Activated naive CD8-positive, alpha-beta T cell treated with anti-CD3 and anti-CD28 coated beads for 36 hours (primary cell): ENCODE measurements around the gene ZNF346. TPM values are rescaled to one million over a fixed set of nuclear protein-coding genes. Genes with fewer than 3 reads are reported as not detected.

Experiments used
- DNase-seq: peaks from one replicate; pipeline ENCODE4 v3.0.0; 2021
- H3K27ac Mint-ChIP-seq: one replicate; pipeline ENCODE4 v1.8.0; 2022; ENCODE audit warnings: mild to moderate bottlenecking, moderate library complexity, mixed read lengths
- H3K27me3 Mint-ChIP-seq: one replicate; pipeline ENCODE4 v1.8.0; 2022; ENCODE audit warnings: mild to moderate bottlenecking, mixed read lengths
- H3K36me3 Mint-ChIP-seq: one replicate; pipeline ENCODE4 v1.8.0; 2021; ENCODE audit warnings: mild to moderate bottlenecking, mixed read lengths
- H3K4me1 Mint-ChIP-seq: one replicate; pipeline ENCODE4 v1.8.0; 2021; ENCODE audit warnings: mixed read lengths
- H3K4me3 Mint-ChIP-seq: one replicate; pipeline ENCODE4 v1.8.0; 2022; ENCODE audit warnings: mild to moderate bottlenecking, moderate library complexity, mixed read lengths
- H3K9me3 Mint-ChIP-seq: one replicate; pipeline ENCODE4 v1.8.0; 2022; ENCODE audit warnings: mixed read lengths
- total RNA-seq, 2 experiments: library from RNA; stranded (reverse); gene quantifications; one replicate each; pipeline ENCODE4 v1.2.3, GENCODE V29; 2021

ZNF346 gene
- total RNA-seq, 2 experiments from 2014 or later, result 16.7 to 18.2 TPM

DNA sequence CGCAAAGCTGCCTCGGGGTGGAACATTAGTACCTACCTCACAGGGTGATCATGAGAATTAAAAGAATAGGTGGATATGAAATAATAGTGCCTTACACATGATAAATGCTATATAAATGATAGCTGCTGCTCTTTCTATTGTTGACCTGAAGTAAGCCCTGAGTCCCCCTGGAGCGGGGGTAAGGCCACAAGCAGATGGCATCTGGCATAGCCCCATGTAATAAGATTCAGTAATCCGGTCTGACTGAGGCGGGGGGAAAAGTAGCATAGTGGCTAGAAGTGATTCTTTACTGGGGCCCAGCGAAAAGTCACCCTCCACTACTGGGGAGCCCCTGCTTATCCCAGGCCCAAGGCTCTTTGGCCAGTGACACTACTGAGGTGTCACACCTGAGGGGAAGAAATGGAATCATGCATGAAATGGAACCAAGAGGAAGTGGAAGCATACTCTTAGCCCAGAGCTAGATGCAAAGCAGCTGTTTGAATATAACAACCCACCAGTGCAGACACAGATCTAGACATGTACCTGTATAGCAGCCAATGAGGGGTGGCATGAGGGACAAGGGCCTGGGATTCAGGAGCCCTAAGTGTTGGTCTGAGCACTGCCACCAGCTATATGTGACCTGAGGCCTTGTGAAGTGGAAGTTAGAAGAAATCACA is 48.2 kb downstream of the ZNF346 start:
- no peaks in the 10 kb centered on the region for H3K9me3 Mint-ChIP-seq
- H3K4me3 Mint-ChIP-seq, result no peak overlapping the region
- no peak for DNase-seq
- no peaks in the 10 kb centered on the region for H3K27me3 Mint-ChIP-seq
- peaks cover 4% of the 10 kb centered on the region for H3K36me3 Mint-ChIP-seq
- H3K27ac Mint-ChIP-seq, result peak overlapping the region; percentile 40
- peaks cover 6% of the 10 kb centered on the region for H3K4me1 Mint-ChIP-seq

GRCh38 chr5:177071666-177072385 is 49.3 kb downstream of the ZNF346 start:
- no peaks in the 10 kb centered on the region for H3K27me3 Mint-ChIP-seq
- H3K4me1 Mint-ChIP-seq, result peaks cover 6% of the 10 kb centered on the region
- H3K36me3 Mint-ChIP-seq, result peaks cover 4% of the 10 kb centered on the region
- no peak overlapping the region for H3K27ac Mint-ChIP-seq
- H3K4me3 Mint-ChIP-seq, result no peak overlapping the region
- peak; percentile 51 for DNase-seq
- no peaks in the 10 kb centered on the region for H3K9me3 Mint-ChIP-seq

DNA sequence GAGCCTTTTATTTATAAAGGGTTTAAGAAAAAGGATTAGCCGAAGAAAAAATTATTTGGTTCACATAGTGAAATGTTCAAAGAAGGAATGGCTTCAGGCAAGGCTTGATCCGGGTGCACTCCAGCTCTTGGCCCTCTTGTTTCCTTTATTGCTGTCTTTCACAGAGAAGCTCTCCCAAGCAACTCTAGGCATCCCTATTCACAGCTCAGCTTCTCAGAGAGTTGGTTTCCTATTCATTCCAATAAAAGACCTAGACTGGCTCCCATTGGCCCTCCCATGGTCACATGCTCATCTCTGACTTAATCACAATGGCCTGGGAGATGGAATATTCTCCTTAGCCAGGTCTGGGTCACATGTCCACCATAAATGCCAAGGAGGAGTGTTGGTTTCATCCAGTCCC is 54.8 kb downstream of the ZNF346 start:
- no peaks in the 10 kb centered on the region for H3K27me3 Mint-ChIP-seq
- H3K27ac Mint-ChIP-seq, result no peak overlapping the region
- no peaks in the 10 kb centered on the region for H3K9me3 Mint-ChIP-seq
- H3K36me3 Mint-ChIP-seq, result peaks cover 4% of the 10 kb centered on the region
- DNase-seq, result no peak
- no peaks in the 10 kb centered on the region for H3K4me1 Mint-ChIP-seq
- H3K4me3 Mint-ChIP-seq, result no peak overlapping the region

- Mint-ChIP-seq H3K4me3 (no peak overlapping the region), H3K36me3 (no peaks in the 10 kb centered on the region), H3K27ac (no peak overlapping the region)
These were observed 57.1 kb downstream of the ZNF346 start for GRCh38 chr5:177079606-177080005.

DNA sequence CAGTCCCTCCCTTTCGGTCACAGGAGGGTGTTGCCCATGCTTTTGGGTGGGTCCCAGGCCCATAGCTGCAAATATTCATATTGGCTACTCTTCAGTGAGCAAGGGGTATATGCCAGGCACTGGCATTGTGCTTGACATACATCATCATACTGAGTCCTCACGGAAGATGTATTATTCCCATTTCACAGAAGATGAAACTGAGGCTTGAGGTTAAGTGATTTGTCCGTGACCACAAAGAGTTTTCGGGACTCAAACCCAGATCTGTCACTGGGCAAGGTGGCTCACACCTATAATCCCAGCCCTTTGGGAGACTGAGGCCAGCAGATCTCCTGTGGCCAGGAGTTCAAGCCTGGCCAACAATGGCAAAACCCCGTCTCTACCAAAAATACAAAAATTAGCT is 57.8 kb downstream of the ZNF346 start:
- Mint-ChIP-seq H3K36me3 (no peaks in the 10 kb centered on the region), H3K9me3 (no peaks in the 10 kb centered on the region), H3K4me3 (no peak overlapping the region), H3K4me1 (no peaks in the 10 kb centered on the region), H3K27me3 (peaks cover 4% of the 10 kb centered on the region), H3K27ac (no peak overlapping the region)
- no peak for DNase-seq

More at GRCh38 chr5:177079606-177080005, 57.1 kb downstream of the ZNF346 start:
- Mint-ChIP-seq H3K9me3 (no peaks in the 10 kb centered on the region), H3K4me1 (no peaks in the 10 kb centered on the region), H3K27me3 (peaks cover 4% of the 10 kb centered on the region)
- DNase-seq, result no peak

- Mint-ChIP-seq H3K27me3 (peaks cover 11% of the 10 kb centered on the region), H3K36me3 (no peaks in the 10 kb centered on the region), H3K27ac (no peak overlapping the region), H3K9me3 (no peaks in the 10 kb centered on the region), H3K4me3 (no peak overlapping the region), H3K4me1 (no peaks in the 10 kb centered on the region)
- DNase-seq, result no peak
These were observed 59.4 kb downstream of the ZNF346 start for GRCh38 chr5:177081859-177082258.

- Mint-ChIP-seq H3K36me3 (no peaks in the 10 kb centered on the region), H3K27ac (no peak overlapping the region), H3K4me3 (no peak overlapping the region), H3K4me1 (peaks cover 2% of the 10 kb centered on the region), H3K27me3 (peaks cover 18% of the 10 kb centered on the region), H3K9me3 (no peaks in the 10 kb centered on the region)
- no peak for DNase-seq
These were observed 60.9 kb downstream of the ZNF346 start for GRCh38 chr5:177083357-177083756.

GRCh38 chr5:177084175-177084574 is 61.7 kb downstream of the ZNF346 start:
- H3K4me1 Mint-ChIP-seq, result peaks cover 2% of the 10 kb centered on the region
- H3K27me3 Mint-ChIP-seq, result peaks cover 23% of the 10 kb centered on the region
- no peak for DNase-seq
- no peak overlapping the region for H3K4me3 Mint-ChIP-seq
- no peak overlapping the region for H3K27ac Mint-ChIP-seq
- H3K9me3 Mint-ChIP-seq, result no peaks in the 10 kb centered on the region
- H3K36me3 Mint-ChIP-seq, result no peaks in the 10 kb centered on the region

DNA sequence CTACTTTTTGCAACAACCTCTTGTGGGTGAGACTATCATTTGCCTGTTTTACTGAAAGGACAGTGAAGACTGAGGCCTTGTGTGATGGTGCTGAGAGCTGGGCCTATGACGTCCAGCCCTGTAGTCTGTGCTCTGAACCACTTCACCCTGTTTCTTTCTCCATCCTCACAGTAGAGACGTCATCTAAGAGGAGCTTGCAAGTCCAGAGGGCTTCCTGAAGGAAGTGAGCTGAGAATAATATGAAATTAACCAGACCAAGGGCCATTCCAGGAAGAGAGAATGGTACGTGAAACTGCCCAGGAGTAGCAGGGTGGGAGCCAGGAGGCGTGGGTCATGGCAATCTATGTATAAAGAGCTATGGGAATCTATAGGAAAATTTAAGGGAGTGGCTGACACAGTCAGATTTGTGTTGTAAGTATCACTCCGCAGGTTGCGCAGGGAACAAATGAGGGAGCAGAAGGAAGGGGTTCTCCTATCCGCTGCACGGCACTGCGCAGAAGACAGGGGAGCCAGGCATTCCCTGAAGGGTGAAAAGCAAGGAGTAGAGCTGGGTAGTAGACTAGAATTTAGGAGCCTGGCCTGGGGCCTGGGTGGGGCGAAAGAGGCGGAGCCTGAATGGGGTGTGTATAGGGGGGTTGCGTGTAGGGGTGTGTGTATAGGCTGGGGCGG is 63.6 kb downstream of the ZNF346 start:
- Mint-ChIP-seq H3K27me3 (peaks cover 26% of the 10 kb centered on the region), H3K4me3 (peak overlapping the region; percentile 35), H3K9me3 (no peaks in the 10 kb centered on the region), H3K27ac (no peak overlapping the region), H3K4me1 (peaks cover 2% of the 10 kb centered on the region), H3K36me3 (no peaks in the 10 kb centered on the region)
- DNase-seq, result no peak

GRCh38 chr5:177086654-177087397 is 64.3 kb downstream of the ZNF346 start, which contains the start of gene FGFR4:
Gene FGFR4 (plus strand): TSS chr5:177086915. CDS start chr5:177089603, 2,688 bp downstream.
- DNase-seq, result peak; percentile 76
- no peaks in the 10 kb centered on the region for H3K36me3 Mint-ChIP-seq
- peaks cover 2% of the 10 kb centered on the region for H3K4me1 Mint-ChIP-seq
- H3K9me3 Mint-ChIP-seq, result no peaks in the 10 kb centered on the region
- peak within 1 kb of the TSS; percentile 35 for H3K4me3 Mint-ChIP-seq
- peaks cover 26% of the 10 kb centered on the region for H3K27me3 Mint-ChIP-seq
- no peak within 1 kb of the TSS for H3K27ac Mint-ChIP-seq

- Mint-ChIP-seq H3K27ac (no peak overlapping the region), H3K4me1 (peaks cover 2% of the 10 kb centered on the region), H3K36me3 (no peaks in the 10 kb centered on the region), H3K4me3 (no peak overlapping the region), H3K27me3 (peaks cover 26% of the 10 kb centered on the region), H3K9me3 (no peaks in the 10 kb centered on the region)
- DNase-seq, result no peak
These were observed 65.0 kb downstream of the ZNF346 start for GRCh38 chr5:177087398-177088005.

DNA sequence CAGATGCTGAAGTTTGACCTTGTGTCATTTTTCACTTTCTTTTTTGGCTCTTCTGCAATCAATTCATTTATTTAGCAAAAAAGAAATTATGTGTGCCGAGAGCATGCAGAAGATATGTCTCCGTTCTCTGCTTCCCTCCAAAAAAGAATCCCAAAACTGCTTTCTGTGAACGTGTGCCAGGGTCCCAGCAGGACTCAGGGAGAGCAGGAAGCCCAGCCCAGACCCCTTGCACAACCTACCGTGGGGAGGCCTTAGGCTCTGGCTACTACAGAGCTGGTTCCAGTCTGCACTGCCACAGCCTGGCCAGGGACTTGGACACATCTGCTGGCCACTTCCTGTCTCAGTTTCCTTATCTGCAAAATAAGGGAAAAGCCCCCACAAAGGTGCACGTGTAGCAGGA is 66.6 kb downstream of the ZNF346 start:
- Mint-ChIP-seq H3K4me1 (peaks cover 2% of the 10 kb centered on the region), H3K4me3 (no peak overlapping the region), H3K27ac (no peak overlapping the region), H3K9me3 (no peaks in the 10 kb centered on the region), H3K27me3 (peaks cover 22% of the 10 kb centered on the region), H3K36me3 (no peaks in the 10 kb centered on the region)
- no peak for DNase-seq

DNA sequence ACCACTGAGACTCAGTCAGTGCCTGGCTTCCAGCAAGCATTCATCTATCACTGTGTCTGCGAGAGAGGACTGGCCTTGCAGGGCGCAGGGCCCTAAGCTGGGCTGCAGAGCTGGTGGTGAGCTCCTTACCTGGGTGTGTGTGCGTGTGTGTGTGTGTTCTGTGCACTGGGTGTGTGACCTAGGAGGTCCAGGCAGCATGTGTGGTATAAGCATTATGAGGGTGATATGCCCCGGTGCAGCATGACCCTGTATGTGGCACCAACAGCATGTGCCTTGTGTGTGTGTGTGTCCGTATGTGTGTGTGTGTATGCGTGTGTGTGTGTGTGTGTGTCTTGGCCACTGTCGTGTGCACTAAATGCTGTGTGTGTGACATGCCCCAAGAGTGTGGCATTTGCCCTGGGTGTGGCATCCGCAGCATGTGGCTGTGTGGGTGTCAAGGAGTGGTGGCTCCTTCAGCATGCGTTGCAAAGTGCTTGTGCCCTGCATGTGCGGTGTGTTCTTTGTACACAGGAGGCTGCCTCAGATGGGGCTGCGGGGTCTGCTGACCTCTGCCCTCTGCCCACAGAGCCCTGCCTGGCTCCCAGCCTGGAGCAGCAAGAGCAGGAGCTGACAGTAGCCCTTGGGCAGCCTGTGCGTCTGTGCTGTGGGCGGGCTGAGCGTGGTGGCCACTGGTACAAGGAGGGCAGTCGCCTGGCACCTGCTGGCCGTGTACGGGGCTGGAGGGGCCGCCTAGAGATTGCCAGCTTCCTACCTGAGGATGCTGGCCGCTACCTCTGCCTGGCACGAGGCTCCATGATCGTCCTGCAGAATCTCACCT is 67.5 kb downstream of the ZNF346 start:
- Mint-ChIP-seq H3K9me3 (no peaks in the 10 kb centered on the region), H3K27me3 (peaks cover 22% of the 10 kb centered on the region), H3K4me1 (peaks cover 2% of the 10 kb centered on the region), H3K36me3 (no peaks in the 10 kb centered on the region), H3K27ac (no peak overlapping the region), H3K4me3 (no peak overlapping the region)
- DNase-seq, result no peak

DNA sequence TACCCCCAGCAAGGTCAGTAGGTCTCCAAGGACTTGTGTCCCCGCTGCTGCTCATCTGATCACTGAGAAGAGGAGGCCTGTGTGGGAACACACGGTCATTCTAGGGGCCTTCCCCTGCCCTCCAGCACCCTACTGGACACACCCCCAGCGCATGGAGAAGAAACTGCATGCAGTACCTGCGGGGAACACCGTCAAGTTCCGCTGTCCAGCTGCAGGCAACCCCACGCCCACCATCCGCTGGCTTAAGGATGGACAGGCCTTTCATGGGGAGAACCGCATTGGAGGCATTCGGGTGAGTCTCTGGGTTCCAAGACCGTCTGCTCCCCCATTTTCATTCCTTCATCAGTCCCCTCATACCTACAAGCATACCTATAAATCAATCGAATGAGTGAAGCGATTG is 68.3 kb downstream of the ZNF346 start:
- no peak for DNase-seq
- Mint-ChIP-seq H3K9me3 (no peaks in the 10 kb centered on the region), H3K4me1 (peaks cover 2% of the 10 kb centered on the region)

More for the DNA sequence above, 68.3 kb downstream of the ZNF346 start:
- Mint-ChIP-seq H3K27ac (no peak overlapping the region), H3K36me3 (no peaks in the 10 kb centered on the region), H3K27me3 (peaks cover 21% of the 10 kb centered on the region), H3K4me3 (no peak overlapping the region)
